K562 (cell line): ENCODE measurements around the gene TTC39B. TPM values are rescaled to one million over a fixed set of nuclear protein-coding genes. Genes with fewer than 3 reads are reported as not detected.

Experiments
- ATAC-seq: fragments of 200-7000 bp; cut with Tn5 transposase; 3 replicates; pipeline ENCODE4 v1.9.1; 2020; ENCODE audit warnings: moderate library complexity
- BruUV-seq: library from RNA; stranded (reverse); fragments of 400-500 nt; replicated peaks from 2 replicates; lab custom pipeline; 2021; lab: Mats Ljungman, UMichigan
- CTCF ChIA-PET: fragments of 300-600 bp; formaldehyde crosslinking; extraction: SDS; loops from one replicate; lab custom pipeline; 2021; ENCODE audit warnings: low intra/inter-chr PET ratio; lab: Yijun Ruan, JAX
- POLR2A ChIA-PET: fragments of 300-600, 350-650 bp; sonication (Branson Sonifier 250); formaldehyde crosslinking; extraction: SDS; loops from one replicate; lab custom pipeline; 2021; ENCODE audit warnings: antibody characterized with exemption, inconsistent platforms; lab: Yijun Ruan, JAX
- DNase-seq, 4 experiments: peaks; one replicate each; pipeline versions ENCODE4 v3.0.0 to v3.0.0-alpha.2; 2011 to 2018; ENCODE audit warnings: low spot score in 3 of 4, mixed read lengths in 3 of 4; ENCODE audit errors: extremely low read depth in 1 of 4
- FAIRE-seq: peaks from 2 replicates; lab custom pipeline; 2011; peaks lifted over from hg19 to GRCh38; lab: Jason Lieb, UNC
- H2AFZ ChIP-seq: 2 replicates; pipeline ENCODE4 v1.6.0; 2011; ENCODE audit warnings: low read depth, low read length, control low read depth, inconsistent platforms
- H3K27ac ChIP-seq: fragments of 200-600 bp; 3 replicates; pipeline ENCODE4 v1.8.0; 2011; ENCODE audit warnings: low read depth, mild to moderate bottlenecking, control low read depth, inconsistent platforms, low read length, moderate library complexity, mixed read lengths; ENCODE audit errors: extremely low read depth
- H3K27me3 ChIP-seq, 2 experiments: fragments of 300-600 bp in 1 of 2; 2 replicates in 1 of 2; 3 replicates in 1 of 2; pipeline versions ENCODE4 v1.6.0 to v1.8.0; 2011; ENCODE audit warnings: inconsistent platforms in 2 of 2, low read length in 2 of 2, mild to moderate bottlenecking in 1 of 2, mixed read lengths in 1 of 2, moderate library complexity in 1 of 2; ENCODE audit not compliant: control insufficient read depth in 2 of 2, insufficient read depth in 2 of 2
- H3K36me3 ChIP-seq: fragments of 300-600 bp; 3 replicates; pipeline ENCODE4 v1.8.0; 2011; ENCODE audit warnings: mild to moderate bottlenecking, low read length, inconsistent platforms; ENCODE audit not compliant: control insufficient read depth, insufficient read depth
- H3K4me1 ChIP-seq, 2 experiments: fragments of 200-600 bp in 1 of 2; replicated peaks in 1 of 2; 2 replicates in 1 of 2; 3 replicates in 1 of 2; pipeline versions ENCODE4 v1.5.1 to v1.8.0; 2011; ENCODE audit warnings: inconsistent platforms in 2 of 2, low read length in 2 of 2, mild to moderate bottlenecking in 1 of 2, mixed read lengths in 1 of 2, moderate library complexity in 1 of 2; ENCODE audit not compliant: control insufficient read depth in 2 of 2, insufficient read depth in 2 of 2
- H3K4me2 ChIP-seq: 2 replicates; pipeline ENCODE4 v1.6.1; 2011; ENCODE audit warnings: low read length, control low read depth, inconsistent platforms, mixed read lengths; ENCODE audit not compliant: insufficient read depth
- H3K4me3 ChIP-seq: fragments of 200-600 bp; sonication (generic), shearing (Covaris generic); 2 replicates; pipeline ENCODE4 v1.5.1; 2016; ENCODE audit warnings: control low read depth, inconsistent platforms
- H3K79me2 ChIP-seq: fragments of 200-600 bp; 3 replicates; pipeline ENCODE4 v1.8.0; 2011; ENCODE audit warnings: low read length, inconsistent platforms; ENCODE audit not compliant: control insufficient read depth, insufficient read depth
- H3K9ac ChIP-seq, 2 experiments: 2 replicates each; pipeline versions ENCODE4 v1.6.0 to v1.6.1; 2011; ENCODE audit warnings: low read depth in 2 of 2, low read length in 2 of 2, control low read depth in 1 of 2, inconsistent platforms in 1 of 2, mild to moderate bottlenecking in 1 of 2, mixed read lengths in 1 of 2; ENCODE audit not compliant: insufficient read depth in 1 of 2
- H3K9me1 ChIP-seq: one replicate; pipeline ENCODE4 v1.6.0; 2011; ENCODE audit warnings: inconsistent platforms, mild to moderate bottlenecking, low read length, moderate library complexity; ENCODE audit not compliant: control insufficient read depth, insufficient read depth
- H3K9me3 ChIP-seq: replicated peaks from 2 replicates; pipeline ENCODE4 v1.5.1; 2011; ENCODE audit warnings: low read depth, low read length, inconsistent platforms; ENCODE audit not compliant: control insufficient read depth, insufficient read depth
- H4K20me1 ChIP-seq: replicated peaks from 2 replicates; pipeline ENCODE4 v1.6.1; 2011; ENCODE audit warnings: low read length, inconsistent platforms, mixed read lengths; ENCODE audit not compliant: control insufficient read depth, insufficient read depth
- AFF4 ChIP-seq: sonication (generic); formaldehyde crosslinking; IDR thresholded peaks from 2 replicates; pipeline ENCODE4 v1.8.0; 2023; ENCODE audit warnings: mild to moderate bottlenecking, missing genetic modification reagents
- ARID1B ChIP-seq: fragments of 450-650 bp; IDR thresholded peaks from 2 replicates; pipeline ENCODE4 v1.6.1; 2016; ENCODE audit warnings: antibody characterized with exemption, mild to moderate bottlenecking, inconsistent platforms
- BRF1 ChIP-seq: IDR thresholded peaks from 3 replicates; pipeline ENCODE4 v1.6.1; 2011; ENCODE audit warnings: borderline replicate concordance, mild to moderate bottlenecking; ENCODE audit not compliant: insufficient read length; ENCODE audit errors: extremely low read depth
- MYC ChIP-seq, 2 experiments: fragments of 250-450 bp in 1 of 2; sonication (Bioruptor Pico) in 1 of 2; IDR thresholded peaks; 2 replicates each; pipeline versions ENCODE4 v1.5.1 to v1.6.1; 2012 to 2021; ENCODE audit warnings: low read depth in 2 of 2, borderline replicate concordance in 1 of 2, improper control_type of control experiment in 1 of 2, low read length in 1 of 2, mild to moderate bottlenecking in 1 of 2, moderate library complexity in 1 of 2
- NCOA1 ChIP-seq: fragments of 450-650 bp; IDR thresholded peaks from 2 replicates; pipeline ENCODE4 v1.6.1; 2016; ENCODE audit warnings: low read depth
- ZBTB1 ChIP-seq: sonication (generic); formaldehyde crosslinking; IDR thresholded peaks from 2 replicates; pipeline ENCODE4 v1.8.1; 2023; ENCODE audit warnings: missing genetic modification reagents, low read depth, mild to moderate bottlenecking, borderline replicate concordance
- ZNF239 ChIP-seq: fragments of 250-450 bp; sonication (Bioruptor Pico); IDR thresholded peaks from 2 replicates; pipeline ENCODE4 v1.4.0; 2020; ENCODE audit warnings: mild to moderate bottlenecking
- ZNF316 ChIP-seq: fragments of 450-650 bp; IDR thresholded peaks from 2 replicates; pipeline ENCODE4 v1.6.1; 2016
- ZNF644 ChIP-seq: fragments of 200-800 bp; sonication (Bioruptor generic); IDR thresholded peaks from 2 replicates; pipeline ENCODE4 v1.6.1; 2016; ENCODE audit warnings: low read depth, missing genetic modification characterization, missing compliant biosample characterization
- WGBS: fragments of 100-300 bp; shearing (Covaris generic); methylation state at CpG from one replicate; pipeline ENCODE4 v1.1.6; 2016; ENCODE audit warnings: low coverage, mixed read lengths; ENCODE audit not compliant: insufficient coverage; ENCODE audit errors: missing lambda C conversion rate; 5-methylcytosine and 5-hydroxymethylcytosine counted together
- in situ Hi-C: fragments of 300-500 bp; cut with MboI; formaldehyde crosslinking; loops from 4 replicates; pipeline ENCODE4 v1.15.0; 2018; ENCODE audit warnings: inconsistent platforms, mixed read lengths
- intact Hi-C: fragments of 100-400 bp; cut with micrococcal nuclease; formaldehyde crosslinking; loops from 2 replicates; pipeline ENCODE4 v1.14.2; 2022
- polyA plus RNA-seq, 8 experiments: library from polyadenylated mRNA; depleted of rRNA in 4 of 8; stranded (reverse) in 5 of 8; unstranded in 3 of 8; fragments of >200 nt; fragmentation: Nextera tagmentation in 2 of 8; fragmentation: Illumina TruSeq in 1 of 8; extraction: Ambion mirVana in 2 of 8; extraction: Trizol in 1 of 8; gene quantifications; 2 replicates each; pipeline versions ENCODE4 v1.2.1 to v1.2.3, GENCODE V29; 2011 to 2014; ENCODE audit warnings: inconsistent platforms in 1 of 8, missing spikeins in 1 of 8
- total RNA-seq, 7 experiments: library from RNA; depleted of rRNA in 6 of 7; stranded (reverse); fragments of >200 nt in 6 of 7; fragmentation: Illumina TruSeq in 2 of 7; extraction: Trizol in 2 of 7; gene quantifications; 2 replicates each; pipeline versions ENCODE4 v1.2.1 to v1.2.3, GENCODE V29; 2011 to 2021; ENCODE audit warnings: low replicate concordance in 1 of 7
- TF ChIP-seq, protein P1 (sequence below): fragments of 250-450 bp; sonication (Bioruptor Pico); IDR thresholded peaks from 2 replicates; pipeline ENCODE4 v1.6.1; 2021; ENCODE audit warnings: mild to moderate bottlenecking
- TF ChIP-seq, protein P2 (sequence below): sonication (generic); formaldehyde crosslinking; IDR thresholded peaks from 2 replicates; pipeline ENCODE4 v1.8.0; 2022; ENCODE audit warnings: mild to moderate bottlenecking, missing genetic modification reagents

TTC39B gene
- total and polyA plus RNA-seq, 9 of the 15 experiments (the other 6 are each of a cell fraction or from before 2014, with no cell fraction given) = 0.32 to 1.2 (median 0.95) TPM

- no peaks in the 10 kb centered on the region for H4K20me1 ChIP-seq
- H3K4me2 ChIP-seq = no peak overlapping the region
- DNase-seq (no peak), FAIRE-seq (no peak), ATAC-seq (no peak)
- no peaks in the 10 kb centered on the region for H3K36me3 ChIP-seq
- no peaks in the 10 kb centered on the region for H3K9me3 ChIP-seq
- ChIA-PET POLR2A (no interaction called here), CTCF (no interaction called here)
- 0% methylated on average over 1 of the region's 2 CpGs for WGBS
- H2AFZ ChIP-seq = no peak overlapping the region
- no peak overlapping the region for H3K27ac ChIP-seq
- intact Hi-C loops (no loop called here), in situ Hi-C loops (no loop called here)
- H3K9me1 ChIP-seq = no peaks in the 10 kb centered on the region
- H3K27me3 ChIP-seq = no peaks in the 10 kb centered on the region
- no TSS peak for BruUV-seq
- H3K79me2 ChIP-seq = no peaks in the 10 kb centered on the region
- H3K9ac ChIP-seq = no peak overlapping the region
- TF ChIP-seq ZNF239 (CRISPR knock-in tag) (peak; percentile 44), ZBTB1 (CRISPR knock-in tag) (no peak)
- no peaks in the 10 kb centered on the region for H3K4me1 ChIP-seq
- no peak overlapping the region for H3K4me3 ChIP-seq
Measured at GRCh38 chr9:15121630-15122029, 185.4 kb downstream of the TTC39B start.

DNA sequence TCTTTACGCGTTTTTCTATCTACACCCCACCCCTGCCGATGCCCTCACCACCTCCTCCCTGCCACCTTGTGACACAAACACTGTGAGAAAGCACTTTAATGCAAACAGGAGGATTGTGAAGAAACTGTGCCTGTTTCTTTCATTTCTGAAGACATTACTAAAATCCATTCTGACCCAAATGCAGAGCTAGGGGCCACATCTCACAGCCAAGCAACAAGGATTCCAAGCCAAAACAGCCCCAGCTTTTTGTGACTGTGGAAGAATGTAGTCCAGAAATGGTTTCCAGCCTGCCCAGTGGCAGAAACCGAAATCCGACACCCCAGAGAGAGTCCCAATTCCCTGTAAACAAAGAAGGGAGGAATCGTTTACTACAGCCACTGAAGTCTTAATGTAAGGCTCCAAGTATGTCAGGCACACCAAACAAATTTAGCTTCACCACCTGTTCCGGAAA lies 190.9 kb downstream of the TTC39B start:
- no peaks in the 10 kb centered on the region for H4K20me1 ChIP-seq
- BruUV-seq = no TSS peak
- no peak overlapping the region for H3K9ac ChIP-seq
- no peaks in the 10 kb centered on the region for H3K36me3 ChIP-seq
- intact Hi-C loops = no loop called here
- H3K27ac ChIP-seq = no peak overlapping the region
- no peaks in the 10 kb centered on the region for H3K9me3 ChIP-seq
- H3K4me1 ChIP-seq = no peaks in the 10 kb centered on the region
- no peaks in the 10 kb centered on the region for H3K27me3 ChIP-seq
- H3K4me2 ChIP-seq = no peak overlapping the region
- no peak for TF ChIP-seq ZNF644 (tag)
- TF ChIP-seq BRF1 = no peak
- TF ChIP-seq, protein P1, sequence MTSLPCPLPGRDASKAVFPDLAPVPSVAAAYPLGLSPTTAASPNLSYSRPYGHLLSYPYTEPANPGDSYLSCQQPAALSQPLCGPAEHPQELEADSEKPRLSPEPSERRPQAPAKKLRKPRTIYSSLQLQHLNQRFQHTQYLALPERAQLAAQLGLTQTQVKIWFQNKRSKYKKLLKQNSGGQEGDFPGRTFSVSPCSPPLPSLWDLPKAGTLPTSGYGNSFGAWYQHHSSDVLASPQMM (CRISPR knock-in tag) = no peak
- no peak for TF ChIP-seq AFF4 (CRISPR knock-in tag)
- no peak for TF ChIP-seq ZNF239 (CRISPR knock-in tag)
- no peak for TF ChIP-seq ARID1B
- TF ChIP-seq ZNF316 = no peak
- no peak for TF ChIP-seq MYC (IDR thresholded peaks at IDR 0.05; ENCODE audit: low read depth, low read length)
- TF ChIP-seq MYC (CRISPR knock-in tag; IDR thresholded peaks at IDR 0.05; ENCODE audit: borderline replicate concordance, low read depth) = no peak
- TF ChIP-seq, protein P2, sequence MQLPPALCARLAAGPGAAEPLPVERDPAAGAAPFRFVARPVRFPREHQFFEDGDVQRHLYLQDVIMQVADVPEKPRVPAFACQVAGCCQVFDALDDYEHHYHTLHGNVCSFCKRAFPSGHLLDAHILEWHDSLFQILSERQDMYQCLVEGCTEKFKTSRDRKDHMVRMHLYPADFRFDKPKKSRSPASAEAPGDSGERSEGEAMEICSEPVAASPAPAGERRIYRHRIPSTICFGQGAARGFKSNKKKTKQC (CRISPR knock-in tag) = no peak
- no peak for TF ChIP-seq NCOA1
- H3K79me2 ChIP-seq = no peaks in the 10 kb centered on the region
- H3K9me1 ChIP-seq = no peaks in the 10 kb centered on the region
- DNase-seq = no peak
- WGBS = 4% methylated on average over 7 of the region's 7 CpGs
- ATAC-seq = no peak
- CTCF ChIA-PET = no interaction called here
- POLR2A ChIA-PET = interaction anchor here (0.7 kb wide), 1 partner anchor 136 kb away, joined by 3 read pairs; no protein-coding TSS in a partner anchor
- no peak overlapping the region for H2AFZ ChIP-seq
- FAIRE-seq = no peak
- in situ Hi-C loops = no loop called here
- H3K4me3 ChIP-seq = no peak overlapping the region
